Suprapubic skin (tissue), 4 donors: Measurements from ENCODE around the gene ERBB4. TPM values are rescaled to one million over a fixed set of nuclear protein-coding genes. Genes with fewer than 3 reads are reported as not detected.

Experiments used
- DNase-seq, 2 donors: peaks; one replicate each; pipeline ENCODE4 v3.0.0-alpha.2; 2019; ENCODE audit warnings: low spot score in 2 of 2
- H3K27ac ChIP-seq: fragments of 200-600 bp; sonication (generic); one replicate; pipeline ENCODE4 v1.5.1; 2019
- H3K27me3 ChIP-seq: fragments of 200-600 bp; sonication (generic); one replicate; pipeline ENCODE4 v1.5.1; 2019
- H3K36me3 ChIP-seq: fragments of 200-600 bp; sonication (generic); one replicate; pipeline ENCODE4 v1.5.1; 2019
- H3K4me1 ChIP-seq: fragments of 200-600 bp; sonication (generic); one replicate; pipeline ENCODE4 v1.5.1; 2019
- H3K4me3 ChIP-seq: fragments of 200-600 bp; sonication (generic); one replicate; pipeline ENCODE4 v1.5.1; 2019; ENCODE audit warnings: mild to moderate bottlenecking
- H3K9me3 ChIP-seq: fragments of 200-600 bp; sonication (generic); one replicate; pipeline ENCODE4 v1.5.1; 2019
- EP300 ChIP-seq: sonication (generic); formaldehyde crosslinking; IDR thresholded peaks from one replicate; pipeline ENCODE4 v1.6.1; 2017; ENCODE audit warnings: antibody characterized with exemption
- POLR2A ChIP-seq, 2 donors: fragments of 450-650 bp; IDR thresholded peaks; one replicate each; pipeline ENCODE4 v1.6.1; 2017; ENCODE audit warnings: antibody characterized with exemption in 2 of 2, mild to moderate bottlenecking in 2 of 2, moderate library complexity in 2 of 2
- POLR2AphosphoS5 ChIP-seq, 3 donors: sonication (generic); formaldehyde crosslinking; IDR thresholded peaks; one replicate each; pipeline ENCODE4 v1.6.1; 2017; ENCODE audit warnings: antibody characterized with exemption in 3 of 3
- WGBS: methylation state at CpG from one replicate; pipeline ENCODE4 v1.1.5; 2018; 5-methylcytosine and 5-hydroxymethylcytosine counted together
- total RNA-seq, 4 donors: library from RNA; depleted of rRNA; stranded (reverse); fragments of >200 nt; gene quantifications; one replicate each; pipeline ENCODE4 v1.1.0, GENCODE V29; 2016
- TF ChIP-seq, protein P1 (sequence below), 2 donors: fragments of 200-600 bp in 1 of 2; fragments of 450-650 bp in 1 of 2; sonication (generic) in 1 of 2; IDR thresholded peaks; one replicate each; pipeline ENCODE4 v1.5.1; 2016 to 2019; ENCODE audit warnings: antibody characterized with exemption in 2 of 2, mild to moderate bottlenecking in 1 of 2, moderate library complexity in 1 of 2

ERBB4 gene
- total RNA-seq, 4 donors from 2014 or later: 0.95 to 6.4 (median 1.5) TPM

DNA sequence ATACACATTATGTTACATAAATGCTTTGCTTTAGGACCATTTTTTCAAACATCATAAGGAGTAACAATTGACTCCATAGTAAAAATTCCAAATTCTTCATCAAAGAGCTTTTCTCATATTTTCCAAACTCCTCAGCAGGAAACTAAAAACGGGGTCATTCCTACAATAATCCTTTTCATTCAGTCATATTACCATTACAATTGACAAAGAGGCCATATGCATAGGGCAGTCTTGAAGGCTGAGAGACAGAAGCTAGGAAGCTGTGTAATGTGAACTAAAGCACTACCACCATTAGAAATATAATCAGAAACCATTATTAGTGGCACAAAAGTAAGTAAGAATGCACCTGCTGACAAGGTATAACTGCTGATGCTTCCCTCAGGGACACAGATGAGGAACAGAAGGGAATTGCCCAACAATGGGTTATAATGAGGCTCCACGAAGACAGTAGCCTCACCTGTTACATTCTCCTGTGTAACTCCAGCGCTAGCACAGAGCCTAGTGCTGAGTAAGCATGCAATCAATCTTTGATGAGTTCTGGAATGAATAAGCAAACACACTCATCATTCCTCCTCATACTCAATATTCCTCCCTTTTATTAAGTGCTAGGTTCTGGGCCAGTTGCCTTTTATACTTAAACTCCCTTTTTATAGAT lies 1039.9 kb downstream of the ERBB4 start:
- no peak for TF ChIP-seq POLR2AphosphoS5 (IDR thresholded peaks at IDR 0.05)
- TF ChIP-seq, protein P1, sequence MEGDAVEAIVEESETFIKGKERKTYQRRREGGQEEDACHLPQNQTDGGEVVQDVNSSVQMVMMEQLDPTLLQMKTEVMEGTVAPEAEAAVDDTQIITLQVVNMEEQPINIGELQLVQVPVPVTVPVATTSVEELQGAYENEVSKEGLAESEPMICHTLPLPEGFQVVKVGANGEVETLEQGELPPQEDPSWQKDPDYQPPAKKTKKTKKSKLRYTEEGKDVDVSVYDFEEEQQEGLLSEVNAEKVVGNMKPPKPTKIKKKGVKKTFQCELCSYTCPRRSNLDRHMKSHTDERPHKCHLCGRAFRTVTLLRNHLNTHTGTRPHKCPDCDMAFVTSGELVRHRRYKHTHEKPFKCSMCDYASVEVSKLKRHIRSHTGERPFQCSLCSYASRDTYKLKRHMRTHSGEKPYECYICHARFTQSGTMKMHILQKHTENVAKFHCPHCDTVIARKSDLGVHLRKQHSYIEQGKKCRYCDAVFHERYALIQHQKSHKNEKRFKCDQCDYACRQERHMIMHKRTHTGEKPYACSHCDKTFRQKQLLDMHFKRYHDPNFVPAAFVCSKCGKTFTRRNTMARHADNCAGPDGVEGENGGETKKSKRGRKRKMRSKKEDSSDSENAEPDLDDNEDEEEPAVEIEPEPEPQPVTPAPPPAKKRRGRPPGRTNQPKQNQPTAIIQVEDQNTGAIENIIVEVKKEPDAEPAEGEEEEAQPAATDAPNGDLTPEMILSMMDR (IDR thresholded peaks at IDR 0.05): no peak
- TF ChIP-seq POLR2A (IDR thresholded peaks at IDR 0.05): no peak
- no peak for TF ChIP-seq EP300
- 40% methylated on average over 3 of the region's 3 CpGs for whole genome bisulfite sequencing
- DNase-seq: no peak

DNA sequence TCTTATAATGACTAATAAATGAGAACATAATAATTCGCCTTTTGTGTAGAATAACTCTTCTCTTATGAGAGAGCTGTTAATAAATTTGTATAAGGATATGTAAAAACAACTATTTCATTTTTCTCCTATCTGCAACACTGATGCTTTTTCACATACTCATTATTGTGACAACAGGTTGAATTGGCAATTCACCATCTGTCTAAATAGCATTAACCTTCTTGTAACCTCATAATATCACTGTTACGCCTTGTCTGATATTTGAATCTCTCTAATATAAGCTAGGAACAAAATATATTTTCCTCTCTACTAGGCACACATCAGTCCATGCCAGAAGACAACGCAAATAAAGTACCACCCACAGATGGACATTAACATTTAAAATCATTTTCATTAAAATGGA lies 1043.3 kb downstream of the ERBB4 start:
- TF ChIP-seq, protein P1 (IDR thresholded peaks at IDR 0.05): no peak
- TF ChIP-seq EP300 (no peak), POLR2AphosphoS5 (IDR thresholded peaks at IDR 0.05) (no peak), POLR2A (IDR thresholded peaks at IDR 0.05) (no peak)
- Histone ChIP-seq H3K9me3 (no peaks in the 10 kb centered on the region), H3K36me3 (no peaks in the 10 kb centered on the region), H3K4me3 (no peak overlapping the region), H3K27me3 (no peaks in the 10 kb centered on the region), H3K4me1 (no peaks in the 10 kb centered on the region), H3K27ac (no peak overlapping the region)
- no peak for DNase-seq
- 89% methylated on average over 3 of the region's 3 CpGs for WGBS

More for the DNA sequence above, 1039.9 kb downstream of the ERBB4 start:
- Histone ChIP-seq H3K4me1 (no peaks in the 10 kb centered on the region), H3K27ac (no peak overlapping the region), H3K9me3 (no peaks in the 10 kb centered on the region), H3K4me3 (no peak overlapping the region), H3K36me3 (no peaks in the 10 kb centered on the region), H3K27me3 (no peaks in the 10 kb centered on the region)

DNA sequence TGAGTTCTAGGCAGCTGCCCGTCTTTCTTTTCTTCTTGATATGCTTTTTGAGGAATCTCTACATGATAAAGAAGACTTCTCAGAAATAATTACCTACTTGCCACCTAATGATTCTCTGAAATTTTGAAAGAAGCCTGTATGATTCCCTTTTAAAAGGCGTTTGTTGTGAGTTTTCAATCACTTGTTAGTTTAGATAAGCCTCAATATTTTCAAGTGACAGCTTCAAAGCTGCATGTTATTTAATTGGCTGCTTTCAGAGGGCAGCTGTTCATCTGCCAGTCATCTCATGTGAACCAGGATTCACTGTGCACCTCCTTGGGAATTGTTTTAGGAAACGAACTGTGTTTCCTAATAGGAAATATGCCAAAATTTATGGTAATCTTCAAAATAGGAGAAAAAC lies 1044.1 kb downstream of the ERBB4 start:
- H3K36me3 ChIP-seq: no peaks in the 10 kb centered on the region
- no peaks in the 10 kb centered on the region for H3K4me1 ChIP-seq
- TF ChIP-seq, protein P1 (IDR thresholded peaks at IDR 0.05): no peak
- TF ChIP-seq POLR2AphosphoS5 (IDR thresholded peaks at IDR 0.05) (no peak), EP300 (no peak), POLR2A (IDR thresholded peaks at IDR 0.05) (no peak)
- H3K9me3 ChIP-seq: no peaks in the 10 kb centered on the region
- no peak overlapping the region for H3K4me3 ChIP-seq
- no peak overlapping the region for H3K27ac ChIP-seq
- no peak for DNase-seq
- WGBS: 47% methylated on average over 3 of the region's 3 CpGs
- H3K27me3 ChIP-seq: no peaks in the 10 kb centered on the region

DNA sequence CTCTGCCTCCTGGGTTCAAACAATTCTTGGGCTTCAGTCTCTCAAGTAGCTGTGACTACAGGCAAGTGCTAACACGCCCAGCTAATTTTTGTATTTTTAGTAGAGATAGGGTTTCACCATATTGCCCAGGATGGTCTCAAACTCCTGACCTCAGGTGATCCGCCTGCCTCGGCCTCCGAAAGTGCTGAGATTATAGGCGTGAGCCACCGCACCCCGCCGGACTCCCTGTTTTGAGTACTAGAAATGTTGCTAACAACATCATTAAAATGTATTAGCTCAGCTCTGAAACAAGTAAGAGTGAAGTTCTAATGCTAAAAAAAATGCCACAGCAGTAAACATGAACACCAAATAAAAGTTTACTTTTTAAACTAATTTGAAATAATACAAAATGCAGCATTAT lies 1044.5 kb downstream of the ERBB4 start:
- TF ChIP-seq EP300: no peak
- TF ChIP-seq POLR2A (IDR thresholded peaks at IDR 0.05): no peak
- TF ChIP-seq, protein P1 (IDR thresholded peaks at IDR 0.05): no peak
- no peak for TF ChIP-seq POLR2AphosphoS5 (IDR thresholded peaks at IDR 0.05)
- Histone ChIP-seq H3K27ac (no peak overlapping the region), H3K9me3 (no peaks in the 10 kb centered on the region), H3K27me3 (no peaks in the 10 kb centered on the region), H3K36me3 (no peaks in the 10 kb centered on the region), H3K4me1 (no peaks in the 10 kb centered on the region), H3K4me3 (no peak overlapping the region)
- DNase-seq: no peak
- WGBS: 96% methylated on average over 8 of the region's 8 CpGs

DNA sequence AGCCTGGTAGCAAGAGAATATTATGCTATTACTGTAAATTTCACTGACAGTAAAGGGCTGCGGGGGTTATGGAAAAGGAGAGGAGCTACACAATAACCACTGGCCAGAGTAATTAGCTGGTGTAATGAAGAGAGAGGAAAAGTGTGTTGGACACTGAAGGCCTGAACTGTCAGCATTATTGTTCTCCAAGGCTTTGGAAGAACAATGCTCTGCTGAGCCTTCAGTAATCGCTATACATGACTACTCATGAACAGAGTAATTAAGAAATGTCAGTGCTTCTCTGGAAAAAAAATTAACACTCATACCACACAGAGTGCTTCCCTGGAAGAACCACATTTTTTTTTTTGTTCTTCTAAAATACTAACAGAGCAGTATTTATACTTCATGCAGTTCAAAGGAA lies 1050.9 kb downstream of the ERBB4 start:
- no peak overlapping the region for H3K27ac ChIP-seq
- no peaks in the 10 kb centered on the region for H3K9me3 ChIP-seq
- no peaks in the 10 kb centered on the region for H3K36me3 ChIP-seq
- 69% methylated on average over 2 of the region's 2 CpGs for WGBS
- TF ChIP-seq EP300 (no peak), POLR2AphosphoS5 (IDR thresholded peaks at IDR 0.05) (no peak), POLR2A (IDR thresholded peaks at IDR 0.05) (no peak)
- TF ChIP-seq, protein P1 (IDR thresholded peaks at IDR 0.05): no peak
- no peak overlapping the region for H3K4me3 ChIP-seq
- no peaks in the 10 kb centered on the region for H3K4me1 ChIP-seq
- DNase-seq: no peak
- H3K27me3 ChIP-seq: no peaks in the 10 kb centered on the region
